ENCODE data around the gene ZBTB8A. TPM values are rescaled to one million over a fixed set of nuclear protein-coding genes. Genes with fewer than 3 reads are reported as not detected.

Gene ZBTB8A
- total and polyA plus RNA-seq, 10 of the 15 experiments (the other 5 are each of a cell fraction or from before 2014, with no cell fraction given) = 0.48 to 4.7 (median 2.4) TPM

GRCh38 chr1:32498751-32499150, 40.5 kb upstream of the ZBTB8A start:
- Histone ChIP-seq H3K79me2 (ENCODE audit: control insufficient read depth, insufficient read depth, low read length) (no peaks in the 10 kb centered on the region), H3K9me3 (replicated peaks; ENCODE audit: control insufficient read depth, insufficient read depth, low read length) (no peaks in the 10 kb centered on the region), H3K36me3 (ENCODE audit: control insufficient read depth in 2 of 2, insufficient read depth in 2 of 2, low read length in 1 of 2) (no peaks in the 10 kb centered on the region), H3K4me2 (ENCODE audit: control insufficient read depth, insufficient read depth) (no peak overlapping the region), H3K4me1 (ENCODE audit: control insufficient read depth, insufficient read depth, low read length) (no peaks in the 10 kb centered on the region; the same call in 1 of the 2 replicates), H4K20me1 (ENCODE audit: control insufficient read depth, insufficient read depth) (no peaks in the 10 kb centered on the region), H3K27ac (ENCODE audit: control insufficient read depth, insufficient read depth) (no peak overlapping the region), H3K4me3 (no peak overlapping the region), H3K27me3 (replicated peaks in 1 of 2; ENCODE audit: control insufficient read depth in 2 of 2, insufficient read depth in 2 of 2, low read length in 1 of 2) (no peaks in the 10 kb centered on the region), H2AFZ (ENCODE audit: control insufficient read depth, low read depth, low read length) (no peak overlapping the region), H3K9ac (ENCODE audit: control insufficient read depth, insufficient read depth, low read length) (no peak overlapping the region)
- ChIA-PET CTCF (no interaction called here), RAD21 (ENCODE audit: unreplicated experiment) (no interaction called here), POLR2A (no interaction called here), SMC1A (ENCODE audit: uncharacterized antibody, unreplicated experiment) (no interaction called here)
- in situ Hi-C loops (cut with MboI) (no loop called here), intact Hi-C loops (cut with micrococcal nuclease; ENCODE audit: unreplicated experiment) (loop anchor here (5.0 kb wide), 1 partner anchor 96 kb away; no protein-coding TSS in a partner anchor)
- ATAC-seq (no peak), FAIRE-seq (no peak), DNase-seq (ENCODE audit: low read depth, low spot score) (no peak)
- WGBS (ENCODE audit: insufficient coverage, insufficient replicate concordance, low lambda C conversion rate, missing lambda C conversion rate) = 88% methylated on average over 8 of the region's 8 CpGs
- BruUV-seq (replicated peaks) = no TSS peak
- TF ChIP-seq PKNOX1 (IDR thresholded peaks at IDR 0.05) = no peak
- TF ChIP-seq NRF1 (conservative IDR thresholded peaks at IDR 0.05; ENCODE audit: low read depth, low read length) = no peak
- TF ChIP-seq SMAD1 (IDR thresholded peaks at IDR 0.05; ENCODE audit: low read depth, partially characterized antibody) = no peak
- no peak for TF ChIP-seq ASH2L (IDR thresholded peaks at IDR 0.05; ENCODE audit: borderline replicate concordance, low read depth)
- no peak for TF ChIP-seq MAX (IDR thresholded peaks at IDR 0.05; ENCODE audit: low read depth, low read length)
- no peak for TF ChIP-seq ZNF274 (IDR thresholded peaks at IDR 0.05; ENCODE audit: insufficient read depth, insufficient read length)
- TF ChIP-seq SUPT20H (IDR thresholded peaks at IDR 0.05; ENCODE audit: borderline replicate concordance, control insufficient read depth, low read depth, low read length) = no peak
- TF ChIP-seq SREBF2 (IDR thresholded peaks at IDR 0.05; ENCODE audit: low read length) = no peak
- TF ChIP-seq MLLT1 (IDR thresholded peaks at IDR 0.05) = no peak
- TF ChIP-seq ZBTB4 (CRISPR knock-in tag; IDR thresholded peaks at IDR 0.05) = no peak
- TF ChIP-seq STAT3 (IDR thresholded peaks at IDR 0.05; ENCODE audit: low read depth, low read length) = no peak
- TF ChIP-seq ZSCAN29 (IDR thresholded peaks at IDR 0.05) = no peak
- TF ChIP-seq RFX5 (IDR thresholded peaks at IDR 0.05; ENCODE audit: low read depth, low read length) = no peak
- TF ChIP-seq GATAD2B (conservative IDR thresholded peaks at IDR 0.05; ENCODE audit: low read depth) = no peak
- TF ChIP-seq CHD2 (IDR thresholded peaks at IDR 0.05; ENCODE audit: borderline replicate concordance, low read depth, low read length) = no peak
- TF ChIP-seq POU2F2 (IDR thresholded peaks at IDR 0.05; ENCODE audit: borderline replicate concordance, low read depth, low read length) = no peak
- no peak for TF ChIP-seq RELA (IDR thresholded peaks at IDR 0.05; ENCODE audit: borderline replicate concordance, partially characterized antibody)
